Colon (tissue), 2 donors: ENCODE data around the gene SH3PXD2B.

Experiments used
- FAIRE-seq: peaks from 2 replicates; lab custom pipeline; 2012; peaks lifted over from hg19 to GRCh38; lab: Jason Lieb, UNC
- donor health status: control.
- donor health status: control.

SH3PXD2B gene

DNA sequence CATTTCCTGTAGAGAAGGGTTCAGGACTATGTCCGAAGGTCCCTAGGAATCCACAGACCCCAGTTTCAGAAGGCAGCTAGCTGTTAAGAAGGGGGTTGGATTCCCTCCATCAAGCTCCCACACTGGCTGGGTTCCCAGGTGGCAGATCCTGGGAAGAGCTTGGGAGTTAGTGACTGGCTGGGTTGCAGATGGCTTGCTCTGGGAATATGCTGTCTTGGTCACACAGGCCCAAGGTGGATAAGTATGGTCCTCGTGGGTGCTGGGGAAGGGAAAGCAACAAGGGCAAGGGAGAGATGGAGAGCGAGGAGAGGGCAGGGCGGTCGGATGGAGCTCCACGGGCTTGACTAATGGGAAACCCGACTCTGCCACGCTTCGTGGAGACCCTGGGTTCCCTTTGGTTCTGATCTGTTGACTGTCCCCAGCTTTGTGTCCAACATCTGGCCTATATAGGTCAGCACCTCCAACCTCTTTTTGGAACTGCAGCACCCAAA is 17.4 kb downstream of the SH3PXD2B start:
- FAIRE-seq: no peak

DNA sequence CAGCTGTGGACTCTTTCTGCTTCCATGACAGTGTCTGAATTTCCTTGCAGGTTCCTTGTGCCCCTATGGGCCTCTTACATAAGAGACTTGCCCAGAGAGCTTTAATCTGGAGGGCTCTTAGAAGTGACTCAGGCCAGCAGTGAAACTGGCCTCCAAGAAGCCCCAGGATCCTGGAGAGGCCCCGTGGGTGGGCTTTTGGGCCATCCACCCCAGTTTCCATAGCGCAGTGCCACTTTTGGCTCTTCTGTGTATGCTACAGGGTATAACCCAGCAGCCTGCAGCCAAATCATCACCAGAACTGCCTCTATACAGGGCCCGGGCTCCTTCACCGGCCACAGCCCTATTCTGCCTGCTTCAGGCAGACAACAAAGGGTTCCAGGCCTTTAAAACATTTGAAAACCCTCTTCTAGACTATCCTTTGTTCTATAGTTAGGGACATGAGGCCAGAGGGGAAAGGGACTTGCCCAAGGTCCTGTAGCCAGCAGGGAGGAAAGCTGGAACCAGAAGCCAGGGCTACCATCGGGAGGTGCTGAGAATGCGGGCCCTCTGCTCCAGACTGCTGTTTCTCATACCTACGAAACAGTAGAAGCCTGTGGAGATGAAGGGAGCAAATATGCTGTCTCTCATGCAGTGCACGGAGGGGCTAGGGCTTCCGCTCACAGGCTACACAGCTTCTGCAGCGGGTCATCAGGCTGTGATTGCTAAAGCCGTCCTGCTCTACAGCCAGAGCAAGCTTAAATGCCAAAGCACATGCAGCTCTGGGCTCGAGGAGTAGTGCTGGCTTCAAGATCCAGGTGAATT is 18.0 kb downstream of the SH3PXD2B start:
- FAIRE-seq: no peak

DNA sequence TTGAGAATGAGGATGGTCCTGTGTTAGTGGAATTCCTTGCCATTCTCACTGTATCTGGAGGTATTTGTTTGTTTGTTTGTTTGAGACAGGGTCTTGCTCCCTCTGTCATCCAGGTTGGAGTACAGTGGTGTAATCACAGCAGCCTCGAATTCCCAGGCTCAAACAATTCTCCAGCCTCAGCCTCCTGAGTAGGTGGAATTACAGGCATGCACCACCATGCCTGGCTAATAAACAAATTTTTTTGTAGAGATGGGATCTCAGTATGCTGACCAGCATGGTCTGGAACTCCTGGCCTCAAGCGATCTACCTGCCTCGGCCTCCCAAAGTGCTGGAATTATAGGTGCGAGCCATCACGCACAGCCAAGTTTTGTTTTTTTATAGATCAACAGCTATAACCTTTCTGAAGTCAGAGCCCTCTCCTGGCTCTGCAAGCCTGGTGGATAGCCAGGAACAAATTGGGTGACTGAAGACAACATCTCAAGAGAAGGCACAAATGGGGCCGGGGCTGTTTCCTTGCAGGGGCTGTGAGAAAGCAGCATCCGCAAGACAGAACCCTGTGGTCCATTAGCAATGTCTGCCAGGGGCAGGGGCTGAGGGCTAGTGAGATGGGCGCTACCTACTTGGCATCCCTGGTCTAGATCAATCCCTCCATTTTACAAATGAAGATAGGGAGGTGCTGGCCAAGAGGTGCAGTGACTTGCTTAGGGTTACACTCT is 18.8 kb downstream of the SH3PXD2B start:
- FAIRE-seq: no peak

DNA sequence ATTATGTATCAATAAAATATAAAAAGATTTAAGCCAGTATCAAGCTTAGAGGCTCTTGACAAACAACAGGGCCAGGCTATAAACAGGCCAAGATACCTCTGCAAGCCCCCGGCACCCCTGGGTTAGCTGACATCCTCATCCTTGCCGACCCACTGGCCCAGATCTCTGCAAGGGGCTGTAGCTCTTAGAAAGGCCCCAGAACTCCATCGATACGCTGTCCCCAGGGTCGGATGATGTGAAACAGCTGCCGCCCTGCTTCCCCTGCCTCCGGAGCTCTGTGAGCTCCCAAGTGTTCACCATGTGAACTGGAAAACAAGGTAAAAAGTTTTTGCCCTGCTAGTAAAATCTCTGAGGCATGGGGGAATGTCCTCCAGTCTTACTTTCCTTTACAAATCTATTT is 20.1 kb downstream of the SH3PXD2B start:
- no peak for FAIRE-seq

DNA sequence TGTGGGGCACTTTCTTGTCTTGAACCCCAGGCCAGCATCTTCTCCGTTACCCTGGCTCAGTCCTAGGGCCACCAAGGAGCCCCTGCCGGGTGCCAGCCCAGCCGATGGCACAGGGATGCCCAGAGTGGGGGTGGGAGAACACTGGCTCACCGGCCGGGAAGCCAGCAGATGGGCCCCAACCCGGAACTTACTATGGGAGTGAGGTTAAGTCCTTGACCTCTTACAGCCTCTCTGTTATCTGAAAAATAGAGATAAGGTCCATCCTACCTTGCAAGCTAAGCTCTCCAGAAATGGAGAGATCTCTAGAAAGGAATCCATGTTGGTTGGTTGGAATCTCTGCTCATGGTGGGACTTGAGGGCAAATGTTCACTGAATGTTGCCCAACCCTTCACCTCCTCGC is 20.8 kb downstream of the SH3PXD2B start:
- FAIRE-seq: no peak

DNA sequence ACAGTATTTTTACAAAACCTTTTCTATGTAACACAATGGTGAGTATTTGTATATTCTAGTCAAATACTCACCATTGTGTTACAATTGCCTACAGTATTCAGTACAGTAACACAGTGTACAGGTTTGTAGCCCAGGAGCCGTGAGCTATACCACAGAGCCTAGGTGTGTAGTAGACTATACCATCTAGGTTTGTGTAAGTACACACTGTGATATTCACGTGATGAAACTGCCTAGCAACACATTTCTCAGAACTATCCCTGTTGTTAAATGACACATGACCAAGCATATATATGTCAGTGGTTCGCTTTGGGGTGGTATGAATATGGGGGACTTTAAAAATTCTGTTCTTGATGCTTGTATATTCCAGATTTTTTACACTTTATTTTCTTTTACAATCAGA is 21.3 kb downstream of the SH3PXD2B start:
- no peak for FAIRE-seq

DNA sequence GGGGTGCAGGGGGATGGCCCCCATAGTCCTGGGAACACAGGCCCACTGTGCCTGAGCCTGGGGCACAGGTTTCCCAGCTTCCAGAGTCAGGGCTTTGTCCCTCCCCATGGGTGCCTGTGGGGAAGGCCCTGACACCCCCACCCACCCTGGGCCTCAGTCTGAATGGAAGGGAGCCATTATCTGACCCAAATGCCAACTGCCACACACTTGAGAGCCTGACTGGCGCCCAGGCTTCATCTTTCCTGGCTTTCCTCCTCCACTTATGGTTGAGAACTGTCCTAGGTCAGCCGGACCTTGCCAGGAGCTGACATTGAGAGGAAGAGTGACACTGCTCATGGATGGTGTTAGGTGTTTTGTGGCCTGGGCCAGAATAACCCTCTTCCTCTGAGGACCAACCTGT is 24.0 kb downstream of the SH3PXD2B start:
- FAIRE-seq: no peak

DNA sequence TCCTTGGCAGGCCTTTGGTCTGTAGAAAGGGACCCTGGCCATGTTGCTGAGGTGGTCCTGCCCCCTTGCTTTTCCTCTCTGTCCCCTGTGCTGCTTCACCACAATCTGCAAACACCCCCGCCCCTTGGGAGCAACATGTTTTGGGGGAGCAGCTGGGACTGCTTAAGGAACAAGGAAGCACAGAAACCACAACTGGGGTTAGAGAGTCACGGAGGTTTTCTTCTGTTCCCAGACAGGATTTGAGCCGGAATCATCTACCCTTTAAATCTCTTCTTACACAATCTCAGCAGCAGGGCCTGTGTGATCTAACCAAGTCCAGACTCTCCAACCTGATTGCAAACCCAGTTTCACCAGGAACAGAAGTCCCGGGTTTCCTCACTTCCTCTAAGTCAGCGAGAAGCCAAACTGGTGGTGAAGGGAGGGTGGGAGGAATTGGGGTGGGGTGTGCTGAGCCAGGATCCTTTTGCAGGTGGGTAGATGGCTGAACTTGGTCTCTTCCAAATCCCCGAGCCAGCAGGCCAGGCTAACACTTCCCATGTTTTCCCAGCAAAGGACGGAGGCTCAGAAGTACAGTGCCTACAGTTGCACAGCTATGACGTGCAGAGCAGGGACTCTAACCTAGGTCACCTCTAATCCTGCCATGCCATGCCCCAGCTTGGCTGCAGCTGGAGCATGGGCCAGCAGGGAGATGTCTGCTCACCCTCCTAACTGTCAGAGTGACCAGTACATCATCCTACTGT is 25.0 kb downstream of the SH3PXD2B start:
- FAIRE-seq: no peak

DNA sequence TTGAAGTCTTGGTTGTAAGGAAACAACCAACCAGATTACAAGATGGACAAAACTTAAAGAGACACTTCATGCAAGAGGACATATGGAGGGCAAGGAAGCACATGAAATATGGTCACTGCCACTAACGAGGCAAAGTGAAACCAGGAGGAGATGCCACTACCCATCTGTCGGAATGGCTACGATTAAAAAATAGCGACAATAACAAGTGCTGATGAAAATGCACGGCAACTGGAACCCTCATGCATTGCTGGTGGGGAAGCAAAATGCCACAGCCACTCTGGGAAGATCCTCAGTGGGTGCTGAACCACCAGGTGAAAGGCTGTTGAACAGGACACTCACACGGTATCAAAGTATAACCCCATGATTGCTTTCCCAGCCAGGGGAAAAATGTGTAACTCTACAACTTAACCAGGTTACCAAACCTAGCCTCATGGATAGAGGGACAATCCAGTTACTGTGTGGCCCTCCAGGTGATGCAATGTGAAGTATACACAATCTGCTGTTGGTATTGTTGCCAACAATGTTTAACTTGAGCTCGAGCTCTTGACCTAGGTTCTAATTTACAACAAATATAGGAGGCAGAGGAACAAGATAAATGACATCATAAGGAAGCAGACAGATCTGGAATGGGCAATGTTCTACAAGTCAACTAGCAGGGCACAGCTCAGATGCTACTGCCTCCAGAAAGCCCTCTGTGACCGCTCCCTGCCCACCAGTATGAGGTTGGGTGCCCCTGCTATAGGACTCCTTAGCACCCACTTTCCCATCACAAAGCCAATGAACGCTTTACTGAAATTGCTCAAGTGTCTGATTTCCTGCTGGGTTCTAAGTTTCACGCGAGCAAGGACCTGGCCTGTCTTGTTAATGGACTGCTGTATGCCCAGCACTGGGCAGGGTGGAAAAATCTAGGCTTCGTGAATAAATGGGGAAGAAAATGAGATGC is 25.8 kb downstream of the SH3PXD2B start:
- no peak for FAIRE-seq

DNA sequence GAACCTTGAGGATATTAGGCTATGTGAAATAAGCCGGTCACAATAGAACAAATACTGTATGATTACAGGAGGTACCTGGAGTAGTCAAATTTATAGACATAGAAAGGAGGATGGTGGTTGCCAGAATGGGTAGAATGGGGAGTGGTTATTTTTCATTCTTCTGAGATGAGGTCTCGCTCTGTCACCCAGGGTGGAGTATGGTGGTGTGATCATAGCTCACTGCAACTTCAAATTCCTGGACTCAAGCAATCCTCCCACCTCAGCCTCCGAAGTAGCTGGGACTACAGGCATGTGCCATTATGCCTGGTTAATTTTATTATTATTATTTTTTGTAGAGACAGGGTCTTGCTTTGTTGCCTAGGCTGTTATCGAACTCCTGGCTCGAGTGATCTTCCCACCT is 27.1 kb downstream of the SH3PXD2B start:
- no peak for FAIRE-seq

DNA sequence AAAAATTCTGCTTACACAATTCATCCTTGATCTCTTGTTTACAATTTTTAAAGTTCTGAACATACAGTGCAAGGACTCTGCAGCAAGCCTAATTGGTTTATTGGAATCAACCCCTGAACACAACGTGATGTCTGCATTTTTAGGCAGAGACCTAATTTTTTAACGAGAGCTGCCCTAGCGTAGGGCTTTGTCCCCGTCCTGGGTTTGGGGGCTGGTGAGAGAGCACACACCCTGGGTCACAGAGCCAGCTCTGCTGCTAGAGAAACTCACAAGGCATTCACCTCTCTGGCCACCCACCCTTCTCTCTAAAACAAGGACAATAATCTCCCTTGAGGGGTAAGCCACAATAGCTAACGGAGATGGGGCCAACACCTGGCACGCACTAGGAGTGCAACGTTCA is 28.2 kb downstream of the SH3PXD2B start:
- no peak for FAIRE-seq

DNA sequence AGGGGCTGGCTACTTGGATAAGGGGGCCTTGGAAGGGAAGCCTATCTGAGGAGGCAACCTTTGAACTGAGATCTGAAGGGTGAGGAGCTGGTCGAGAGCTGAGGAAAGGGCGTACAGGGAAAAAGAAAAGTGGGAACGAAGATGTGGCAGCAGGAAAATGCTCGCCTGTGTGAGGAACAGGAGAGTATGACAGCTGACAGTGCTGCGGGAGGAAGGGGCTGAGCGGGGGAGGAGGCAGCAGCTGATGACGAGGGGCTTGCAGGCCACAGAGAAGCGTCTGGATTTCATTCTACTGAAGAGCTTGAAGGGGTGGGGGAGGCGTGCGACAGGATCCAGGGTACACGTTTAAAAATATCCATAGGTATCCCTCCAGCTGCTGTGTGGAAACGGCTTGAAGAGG is 28.9 kb downstream of the SH3PXD2B start:
- no peak for FAIRE-seq

DNA sequence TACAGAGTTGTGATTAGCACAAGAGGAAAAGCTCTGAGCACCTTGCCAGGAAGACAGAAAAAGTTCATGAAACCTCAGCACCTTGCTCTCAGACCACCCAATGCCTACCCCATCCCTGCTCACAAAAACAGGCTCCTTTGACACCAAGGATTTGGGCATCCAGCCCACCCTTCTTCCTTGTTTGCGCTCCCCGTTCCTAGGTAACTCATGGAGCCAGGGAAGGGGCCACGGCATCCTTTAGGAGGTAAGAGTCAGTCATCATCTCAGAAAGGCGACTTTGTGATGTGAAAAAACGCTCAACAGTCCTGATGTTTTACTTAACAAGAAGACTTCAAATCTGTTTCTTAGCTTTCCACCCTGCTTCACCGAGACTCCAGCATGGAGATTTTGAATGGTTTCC is 29.5 kb downstream of the SH3PXD2B start:
- no peak for FAIRE-seq

DNA sequence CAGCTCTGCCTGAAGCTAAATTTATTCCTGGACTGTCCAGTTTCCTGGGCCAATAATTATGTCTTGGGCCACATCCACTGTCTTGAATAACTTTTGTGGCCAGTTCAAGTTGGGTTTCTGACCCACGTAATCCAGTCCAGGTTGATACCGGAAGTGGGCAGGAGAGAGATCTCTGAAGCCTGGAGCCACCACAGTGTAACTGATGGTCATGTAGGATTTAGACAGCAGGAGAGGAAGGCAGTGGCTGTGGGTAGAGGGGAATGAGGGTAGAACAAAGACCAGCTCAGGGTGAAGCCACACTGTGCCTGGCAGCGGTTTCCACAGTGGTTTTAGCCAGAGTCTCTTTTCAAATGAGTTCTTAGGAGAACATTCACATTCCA is 30.2 kb downstream of the SH3PXD2B start:
- FAIRE-seq: no peak

DNA sequence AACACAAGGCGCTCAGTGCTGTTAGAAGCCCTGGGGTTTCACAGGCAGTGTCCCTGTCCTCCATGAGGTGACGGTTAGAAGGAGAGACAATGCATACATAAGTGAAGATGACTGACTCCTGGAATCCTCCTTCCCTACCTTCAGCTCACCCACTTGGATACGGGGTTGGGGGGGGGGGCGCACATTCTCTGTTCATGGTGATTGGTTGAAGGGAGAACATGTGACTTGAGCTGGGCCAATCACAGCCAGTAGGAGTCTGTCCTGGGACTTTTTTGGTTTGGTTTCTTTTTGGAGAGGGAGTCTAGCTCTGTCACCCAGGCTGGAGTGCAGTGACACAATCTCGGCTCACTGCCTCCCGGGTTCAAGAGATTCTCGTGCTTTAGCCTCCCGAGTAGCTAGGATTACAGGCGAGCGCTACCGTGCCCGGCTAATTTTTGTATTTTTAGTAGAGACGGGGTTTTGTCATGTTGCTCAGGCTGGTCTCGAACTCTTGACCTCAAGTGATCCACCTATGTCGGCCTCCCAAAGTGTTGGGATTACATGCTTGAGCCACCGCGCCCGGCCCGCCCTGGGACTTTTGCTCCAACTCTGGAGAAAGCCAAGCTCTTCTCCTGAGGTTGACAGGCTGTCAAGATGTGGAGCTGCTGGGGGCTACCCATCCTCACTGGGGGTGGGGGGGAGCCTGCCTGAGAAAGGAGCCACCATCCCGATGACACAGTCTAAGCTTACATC is 30.8 kb downstream of the SH3PXD2B start:
- no peak for FAIRE-seq

DNA sequence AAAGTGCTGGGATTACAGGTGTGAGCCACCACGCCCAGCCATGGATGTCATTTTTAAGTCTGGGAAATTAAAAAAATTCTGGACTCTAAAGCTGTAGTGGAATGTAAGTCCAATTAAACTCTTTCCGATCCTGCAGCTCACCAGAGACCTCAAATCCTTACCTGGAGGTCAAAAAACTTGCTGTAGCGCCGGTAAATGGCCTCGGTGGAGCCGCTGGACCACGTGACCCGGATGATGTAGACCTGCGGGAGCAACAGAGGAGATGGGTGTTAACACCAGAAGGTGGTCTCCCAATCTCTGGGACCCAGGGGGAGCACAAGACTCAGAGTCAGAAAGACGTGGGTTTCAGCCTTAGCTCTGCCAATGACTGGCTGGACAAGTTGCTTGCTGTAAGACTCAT is 32.1 kb downstream of the SH3PXD2B start:
- no peak for FAIRE-seq

DNA sequence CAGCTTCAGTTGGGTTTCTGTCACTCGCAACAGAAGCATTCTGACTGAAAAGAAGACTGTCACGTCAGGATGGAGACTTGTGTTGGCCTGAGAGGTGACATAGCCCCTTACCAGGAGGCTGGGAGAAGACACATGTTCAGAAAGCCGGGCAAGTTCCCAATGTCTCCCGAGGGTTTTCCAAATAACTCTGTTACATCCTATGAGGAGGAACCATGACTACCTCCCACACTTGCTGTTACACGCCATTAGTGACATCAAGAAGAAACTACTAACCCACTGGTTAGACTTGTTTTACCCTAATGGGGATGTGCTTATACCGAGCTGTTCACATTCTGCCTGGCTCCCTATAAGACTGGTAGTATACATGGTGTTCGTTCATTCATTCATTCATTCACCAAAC is 33.3 kb downstream of the SH3PXD2B start:
- no peak for FAIRE-seq

DNA sequence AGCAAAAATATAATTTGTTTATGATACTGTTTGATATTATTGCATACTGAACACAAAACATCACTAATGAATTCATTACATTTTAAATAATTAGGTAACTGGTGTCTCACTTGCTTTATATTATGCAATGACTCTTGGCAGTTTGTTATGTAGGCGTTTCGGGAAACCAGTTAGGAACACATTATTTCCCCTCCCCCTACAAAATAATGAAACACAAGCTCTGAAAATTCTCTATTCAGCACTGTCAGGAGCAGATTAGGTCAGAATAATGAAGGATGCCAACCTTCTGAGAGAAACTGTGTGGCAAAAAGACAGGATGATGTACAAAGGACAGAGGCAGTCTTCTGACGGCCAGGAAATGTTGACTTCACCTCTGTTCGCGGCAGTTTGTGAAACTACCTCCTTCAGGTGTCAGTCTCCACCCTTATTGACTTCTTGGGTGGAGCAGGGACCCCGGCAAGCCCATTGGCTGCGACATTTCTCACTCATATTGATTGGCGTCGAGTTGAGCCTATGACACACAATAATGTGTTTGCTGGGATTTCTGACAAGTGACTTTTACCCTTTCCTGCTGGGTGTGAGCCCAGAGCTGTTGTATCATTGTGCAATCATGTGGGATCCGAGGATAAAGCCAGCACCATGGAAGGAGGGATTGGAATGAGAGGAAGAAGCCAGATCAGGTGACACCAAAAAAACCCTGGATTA is 33.9 kb downstream of the SH3PXD2B start:
- no peak for FAIRE-seq

DNA sequence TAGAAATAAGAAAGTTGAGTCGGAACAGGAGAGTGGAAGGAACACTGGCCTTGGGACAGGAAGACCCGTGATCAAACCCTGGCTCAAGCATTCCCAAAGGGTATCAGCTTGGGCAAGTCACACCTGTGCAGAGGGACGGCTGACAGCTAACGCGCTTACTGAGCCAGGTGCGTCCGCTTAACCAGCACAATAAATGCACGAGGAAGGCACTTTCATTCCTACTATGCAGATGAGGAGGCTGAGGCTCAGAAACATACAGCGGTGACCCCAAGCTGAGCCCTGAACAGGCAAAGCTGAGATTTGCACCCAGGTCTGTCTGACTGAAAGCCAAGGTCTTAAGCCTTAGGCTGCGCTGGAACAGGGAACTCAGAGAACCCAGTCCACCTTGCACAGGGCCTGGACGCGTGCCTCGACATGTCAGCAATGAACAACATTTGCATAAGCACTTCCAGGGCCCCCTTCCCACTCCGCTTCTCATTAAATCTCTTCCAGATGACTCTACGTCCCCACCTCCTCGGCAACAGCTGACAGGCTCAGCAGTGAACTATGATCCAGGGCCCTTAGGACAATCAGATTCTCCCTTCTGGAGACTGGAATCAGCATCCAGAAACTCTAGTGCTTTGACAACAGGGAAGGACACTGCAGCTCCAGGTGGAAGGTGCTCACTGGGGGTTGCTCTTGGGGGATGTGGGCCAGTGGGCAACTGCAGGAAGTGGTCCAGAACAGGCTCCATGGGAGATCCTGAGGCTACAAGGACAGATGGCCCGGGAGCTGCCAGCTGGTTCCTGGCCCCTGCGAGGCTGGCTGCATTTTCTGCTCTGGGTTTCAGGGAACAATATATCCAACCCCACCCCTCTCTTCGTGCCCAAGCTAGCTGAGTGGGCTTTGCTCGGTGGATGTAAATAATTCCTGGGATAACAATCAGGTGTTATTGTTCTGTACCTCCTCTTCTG is 35.2 kb downstream of the SH3PXD2B start:
- no peak for FAIRE-seq
